Measurements from ENCODE around the gene CATSPERB. TPM values are rescaled to one million over a fixed set of nuclear protein-coding genes. Genes with fewer than 3 reads are reported as not detected.

Gene CATSPERB
- total and polyA plus RNA-seq, 8 donors, result 0.31 to 56.5 (median 3.5) TPM

DNA sequence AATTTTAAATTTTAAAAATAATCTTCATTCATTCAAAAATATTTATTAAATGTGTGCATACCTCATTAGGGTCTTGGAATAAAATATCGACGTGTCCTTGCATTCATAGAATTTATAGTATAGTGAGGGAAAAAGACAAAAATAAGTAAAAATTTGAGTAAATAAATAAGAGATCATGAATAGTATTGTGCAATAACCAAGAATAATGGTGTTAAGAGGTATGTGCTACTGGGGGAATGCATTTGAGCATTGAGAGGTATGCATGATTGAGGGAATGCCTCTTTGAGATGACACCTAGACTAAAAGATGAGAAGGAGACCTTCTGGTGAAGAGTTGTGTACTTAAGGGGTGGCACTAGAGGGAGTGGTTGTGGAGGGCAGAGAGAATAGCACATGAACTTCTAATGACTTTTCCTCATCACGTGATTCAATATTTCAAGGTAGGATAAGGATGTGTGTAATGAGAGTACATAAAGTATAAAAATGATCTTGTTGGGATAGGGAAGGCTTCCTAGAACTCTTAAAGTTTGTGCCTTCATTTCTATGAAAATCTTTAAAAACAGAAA lies 18.8 kb upstream of the CATSPERB start:
- intact Hi-C loops (cut with DNase I; ENCODE audit: low total_unique reads), result no loop called here
- no peaks in the 10 kb centered on the region for H3K9me3 ChIP-seq
- no peak overlapping the region for H3K27ac ChIP-seq
- H3K27me3 ChIP-seq, result no peaks in the 10 kb centered on the region
- WGBS, 5 donors, result 86 to 92% (median 89%) methylated on average over 3 of the region's 3 CpGs
- no peak for DNase-seq
- TF ChIP-seq POLR2AphosphoS5 (IDR thresholded peaks at IDR 0.05) (no peak), EP300 (IDR thresholded peaks at IDR 0.05) (no peak), POLR2A (IDR thresholded peaks at IDR 0.05) (no peak)
- TF ChIP-seq, protein P1, sequence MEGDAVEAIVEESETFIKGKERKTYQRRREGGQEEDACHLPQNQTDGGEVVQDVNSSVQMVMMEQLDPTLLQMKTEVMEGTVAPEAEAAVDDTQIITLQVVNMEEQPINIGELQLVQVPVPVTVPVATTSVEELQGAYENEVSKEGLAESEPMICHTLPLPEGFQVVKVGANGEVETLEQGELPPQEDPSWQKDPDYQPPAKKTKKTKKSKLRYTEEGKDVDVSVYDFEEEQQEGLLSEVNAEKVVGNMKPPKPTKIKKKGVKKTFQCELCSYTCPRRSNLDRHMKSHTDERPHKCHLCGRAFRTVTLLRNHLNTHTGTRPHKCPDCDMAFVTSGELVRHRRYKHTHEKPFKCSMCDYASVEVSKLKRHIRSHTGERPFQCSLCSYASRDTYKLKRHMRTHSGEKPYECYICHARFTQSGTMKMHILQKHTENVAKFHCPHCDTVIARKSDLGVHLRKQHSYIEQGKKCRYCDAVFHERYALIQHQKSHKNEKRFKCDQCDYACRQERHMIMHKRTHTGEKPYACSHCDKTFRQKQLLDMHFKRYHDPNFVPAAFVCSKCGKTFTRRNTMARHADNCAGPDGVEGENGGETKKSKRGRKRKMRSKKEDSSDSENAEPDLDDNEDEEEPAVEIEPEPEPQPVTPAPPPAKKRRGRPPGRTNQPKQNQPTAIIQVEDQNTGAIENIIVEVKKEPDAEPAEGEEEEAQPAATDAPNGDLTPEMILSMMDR (IDR thresholded peaks at IDR 0.05), result no peak
- H3K4me1 ChIP-seq, result peaks cover 0 to 15% (median 12%) of the 10 kb centered on the region in 4 donors
- H3K4me3 ChIP-seq, result no peak overlapping the region
- no peaks in the 10 kb centered on the region for H3K36me3 ChIP-seq

DNA sequence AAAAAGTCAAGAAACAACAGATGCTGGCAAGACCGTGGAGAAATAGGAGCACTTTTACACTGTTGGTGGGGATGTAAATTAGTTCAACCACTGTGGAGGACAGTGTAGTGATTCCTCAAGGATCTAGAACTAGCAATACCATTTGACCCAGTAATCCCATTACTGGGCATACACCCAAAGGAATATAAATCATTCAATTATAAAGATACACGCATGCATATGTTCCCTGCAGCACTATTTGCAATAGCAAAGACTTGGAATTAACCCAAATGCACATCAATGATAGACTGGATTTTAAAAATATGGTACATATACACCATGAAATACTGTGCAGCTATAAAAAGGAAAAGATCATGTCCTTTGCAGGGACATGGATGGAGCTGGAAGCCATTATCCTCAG lies 18.0 kb upstream of the CATSPERB start:
- H3K27ac ChIP-seq, result no peak overlapping the region
- no peak for DNase-seq
- peaks cover 0 to 16% (median 12%) of the 10 kb centered on the region in 4 donors for H3K4me1 ChIP-seq
- H3K36me3 ChIP-seq, result no peaks in the 10 kb centered on the region
- no peak overlapping the region for H3K4me3 ChIP-seq
- intact Hi-C loops (cut with DNase I; ENCODE audit: low total_unique reads), result no loop called here
- 55 to 69% (median 62%) methylated on average over 2 of the region's 2 CpGs for WGBS, 5 donors
- TF ChIP-seq, protein P1 (IDR thresholded peaks at IDR 0.05), result no peak
- no peak for TF ChIP-seq POLR2AphosphoS5 (IDR thresholded peaks at IDR 0.05)
- TF ChIP-seq POLR2A (IDR thresholded peaks at IDR 0.05), result no peak
- TF ChIP-seq EP300 (IDR thresholded peaks at IDR 0.05), result no peak
- H3K9me3 ChIP-seq, result no peaks in the 10 kb centered on the region
- H3K27me3 ChIP-seq, result no peaks in the 10 kb centered on the region

DNA sequence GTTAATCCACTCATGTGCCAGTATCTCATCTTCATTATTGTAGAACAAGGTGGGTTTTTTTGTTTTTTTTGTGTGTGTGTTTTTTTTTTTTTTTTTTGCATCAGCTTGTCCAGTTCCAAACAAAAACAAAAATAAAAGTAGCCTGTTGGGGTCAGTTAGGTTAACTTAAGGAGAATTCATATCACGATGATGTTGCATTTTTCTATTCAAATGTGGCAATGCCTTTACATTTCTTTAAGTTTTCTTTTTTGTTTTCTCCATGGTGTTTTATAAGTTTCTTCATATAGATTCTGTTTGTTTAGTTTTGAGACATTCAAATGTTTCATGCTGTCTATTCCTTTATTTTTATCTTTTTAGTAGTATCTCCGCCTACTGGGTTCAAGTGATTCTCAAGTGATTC lies 16.2 kb upstream of the CATSPERB start:
- 93 to 99% (median 97%) methylated on average over 2 of the region's 2 CpGs for WGBS, 5 donors
- DNase-seq, result no peak
- H3K9me3 ChIP-seq, result no peaks in the 10 kb centered on the region
- TF ChIP-seq POLR2AphosphoS5 (IDR thresholded peaks at IDR 0.05) (no peak), EP300 (IDR thresholded peaks at IDR 0.05) (no peak), POLR2A (IDR thresholded peaks at IDR 0.05) (no peak)
- TF ChIP-seq, protein P1 (IDR thresholded peaks at IDR 0.05), result no peak
- no peak overlapping the region for H3K27ac ChIP-seq
- no peaks in the 10 kb centered on the region for H3K36me3 ChIP-seq
- H3K27me3 ChIP-seq, result no peaks in the 10 kb centered on the region
- H3K4me3 ChIP-seq, result no peak overlapping the region
- intact Hi-C loops (cut with DNase I; ENCODE audit: low total_unique reads), result no loop called here
- H3K4me1 ChIP-seq, result peaks cover 0 to 9% (median 8%) of the 10 kb centered on the region in 4 donors

DNA sequence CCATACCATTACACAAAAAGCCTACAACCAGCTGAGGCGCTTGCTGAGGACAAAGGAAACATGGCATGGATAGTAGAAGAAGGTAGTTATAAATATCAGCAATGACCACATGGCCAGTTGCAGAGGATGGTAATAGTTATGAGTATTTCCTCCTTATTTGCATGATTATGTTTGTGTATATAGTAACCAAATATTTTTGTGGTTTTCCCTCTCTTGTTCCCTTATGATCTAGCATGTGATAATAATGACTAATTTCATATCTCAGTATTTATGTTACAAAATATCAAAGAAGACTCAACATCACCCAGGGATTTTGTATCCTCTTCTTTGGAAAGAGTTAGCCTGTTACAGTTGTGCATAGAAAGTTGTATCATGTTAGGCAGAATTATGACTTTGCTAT lies 13.5 kb upstream of the CATSPERB start:
- no peak for TF ChIP-seq POLR2AphosphoS5 (IDR thresholded peaks at IDR 0.05)
- TF ChIP-seq POLR2A (IDR thresholded peaks at IDR 0.05), result no peak
- no peak for TF ChIP-seq EP300 (IDR thresholded peaks at IDR 0.05)
- TF ChIP-seq, protein P1 (IDR thresholded peaks at IDR 0.05), result no peak
- Histone ChIP-seq H3K9me3 (no peaks in the 10 kb centered on the region), H3K4me1 (peaks cover 0 to 9% (median 7%) of the 10 kb centered on the region in 4 donors), H3K27me3 (no peaks in the 10 kb centered on the region), H3K4me3 (no peak overlapping the region), H3K27ac (peak overlapping the region; percentile 30 to 78 (median 70)), H3K36me3 (no peaks in the 10 kb centered on the region)
- 95 to 100% (median 96%) methylated on average over 1 of the region's 1 CpG for WGBS, 5 donors
- intact Hi-C loops (cut with DNase I; ENCODE audit: low total_unique reads), result no loop called here
- DNase-seq, result no peak

Measured in stomach (tissue), 9 donors.